GM13976 (cell line): Measurements from ENCODE around the gene LGALS9.
"Not testable (repeated sequence)": the region's sequence is repeated elsewhere in the genome, so short reads cannot be mapped to it uniquely, and the experiment has no call there.

Experiments
- DNase-seq: peaks from one replicate; pipeline ENCODE4 v3.0.0; 2012; ENCODE audit warnings: low spot score
- in situ Hi-C: fragments of 300-500 bp; cut with MboI; formaldehyde crosslinking; loops from one replicate; pipeline ENCODE4 v1.12.0; 2022; ENCODE audit warnings: low sequenced_read_pairs, mixed read lengths, inconsistent platforms; ENCODE audit not compliant: unreplicated experiment
- TF ChIP-seq, protein P1 (sequence below): IDR thresholded peaks from 2 replicates; pipeline ENCODE4 v1.5.1; 2012; ENCODE audit warnings: borderline replicate concordance, mild to moderate bottlenecking; ENCODE audit not compliant: insufficient read depth; ENCODE audit errors: extremely low read depth, missing control alignments, control extremely low read depth

Gene LGALS9

DNA sequence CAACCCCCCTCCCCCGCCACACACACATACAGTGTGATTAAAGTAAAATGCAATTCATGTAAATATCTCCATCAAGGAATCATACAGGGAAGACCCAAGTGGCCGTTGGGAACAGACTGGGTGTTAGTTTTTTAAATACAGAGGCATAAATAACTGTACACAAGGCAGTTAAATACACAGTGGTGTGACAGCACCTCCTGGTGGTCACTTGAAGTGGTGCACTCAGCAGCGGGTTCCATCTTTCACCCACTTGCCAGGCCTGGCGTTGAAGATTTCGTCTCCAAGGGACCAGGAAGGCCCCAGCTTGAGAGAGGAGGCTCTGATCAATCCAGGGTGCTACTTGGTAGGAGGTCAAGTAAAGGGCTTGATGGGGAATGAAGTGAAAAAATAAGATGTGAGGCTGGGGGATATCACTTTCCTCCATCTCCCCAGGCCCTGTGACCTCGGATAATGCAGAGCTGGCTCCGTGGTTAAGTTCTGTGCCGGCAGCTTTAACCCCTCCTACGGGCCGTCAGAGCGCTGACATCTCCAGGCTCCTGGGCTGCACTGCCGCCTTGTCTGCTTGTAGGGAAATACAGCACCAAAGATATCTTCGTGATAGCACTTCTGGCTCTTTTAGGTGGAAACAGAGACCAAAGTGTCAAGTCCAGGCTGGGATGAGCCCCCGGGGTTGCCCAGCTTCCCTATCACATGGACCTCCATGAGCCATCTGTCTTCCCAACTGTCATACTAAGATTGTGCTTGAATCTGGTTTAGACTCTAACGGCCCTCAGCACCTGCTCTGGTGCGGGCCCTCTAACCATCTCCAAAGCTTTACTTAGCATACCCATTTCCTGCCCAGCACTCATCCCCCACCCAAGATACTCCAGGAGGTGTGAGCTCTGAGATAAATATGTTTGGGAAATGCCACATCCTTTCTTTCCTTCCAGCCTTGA is 20.7 kb downstream of the LGALS9 start:
- TF ChIP-seq, protein P1, sequence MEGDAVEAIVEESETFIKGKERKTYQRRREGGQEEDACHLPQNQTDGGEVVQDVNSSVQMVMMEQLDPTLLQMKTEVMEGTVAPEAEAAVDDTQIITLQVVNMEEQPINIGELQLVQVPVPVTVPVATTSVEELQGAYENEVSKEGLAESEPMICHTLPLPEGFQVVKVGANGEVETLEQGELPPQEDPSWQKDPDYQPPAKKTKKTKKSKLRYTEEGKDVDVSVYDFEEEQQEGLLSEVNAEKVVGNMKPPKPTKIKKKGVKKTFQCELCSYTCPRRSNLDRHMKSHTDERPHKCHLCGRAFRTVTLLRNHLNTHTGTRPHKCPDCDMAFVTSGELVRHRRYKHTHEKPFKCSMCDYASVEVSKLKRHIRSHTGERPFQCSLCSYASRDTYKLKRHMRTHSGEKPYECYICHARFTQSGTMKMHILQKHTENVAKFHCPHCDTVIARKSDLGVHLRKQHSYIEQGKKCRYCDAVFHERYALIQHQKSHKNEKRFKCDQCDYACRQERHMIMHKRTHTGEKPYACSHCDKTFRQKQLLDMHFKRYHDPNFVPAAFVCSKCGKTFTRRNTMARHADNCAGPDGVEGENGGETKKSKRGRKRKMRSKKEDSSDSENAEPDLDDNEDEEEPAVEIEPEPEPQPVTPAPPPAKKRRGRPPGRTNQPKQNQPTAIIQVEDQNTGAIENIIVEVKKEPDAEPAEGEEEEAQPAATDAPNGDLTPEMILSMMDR = peak; percentile 77
- in situ Hi-C loops = loop anchor here (10.0 kb wide), 2 partner anchors 47 to 93 kb away; no protein-coding TSS in a partner anchor
- DNase-seq = no peak

DNA sequence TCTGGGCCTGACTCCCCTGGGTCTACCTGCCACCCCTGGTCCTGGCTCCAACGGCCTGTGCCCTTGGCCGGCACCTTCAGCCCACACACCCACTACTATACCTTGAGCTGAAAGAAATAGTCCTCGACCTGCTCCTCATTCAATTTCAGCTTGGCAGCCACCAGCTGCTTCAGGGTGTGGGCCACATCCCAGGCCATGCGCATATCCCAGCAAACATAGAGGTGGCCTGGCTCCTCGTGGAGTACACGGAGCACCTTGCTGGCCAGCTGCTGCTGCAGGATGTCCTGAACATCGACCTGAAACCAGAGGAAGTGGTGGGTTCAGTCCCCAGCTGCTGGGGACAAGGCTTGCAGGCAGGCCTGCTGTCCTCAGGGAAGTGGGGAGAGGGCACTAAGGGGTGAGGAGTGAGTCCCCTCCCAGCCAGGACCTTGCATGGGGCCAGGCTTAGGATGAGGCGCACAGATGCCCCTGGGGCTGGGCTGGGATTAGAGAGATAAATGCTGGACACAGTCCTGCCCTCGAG is 22.5 kb downstream of the LGALS9 start:
- not testable (repeated sequence) for DNase-seq
- in situ Hi-C loops = loop anchor here (10.0 kb wide), 2 partner anchors 49 to 91 kb away; no protein-coding TSS in a partner anchor

DNA sequence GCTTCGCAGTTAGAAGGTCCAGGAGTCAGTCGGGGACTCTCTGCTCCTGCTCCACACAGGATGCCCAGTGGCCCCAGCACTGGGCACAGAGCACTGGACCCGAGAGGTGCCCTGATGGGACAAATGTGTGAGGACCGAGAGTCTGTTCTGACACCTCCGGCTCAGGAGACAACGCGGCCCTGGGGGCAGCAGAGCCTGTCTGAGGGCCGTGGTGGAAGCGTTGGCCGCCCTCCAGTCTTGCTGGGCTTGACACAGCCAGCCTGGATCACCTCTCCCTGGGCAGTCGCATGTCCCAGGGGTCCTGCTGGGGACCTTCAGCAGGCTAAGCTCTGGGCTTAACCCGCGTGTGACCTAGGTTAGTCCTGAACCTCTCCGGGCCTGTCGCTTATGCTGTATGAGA is 23.1 kb downstream of the LGALS9 start:
- no peak for DNase-seq
- in situ Hi-C loops = loop anchor here (10.0 kb wide), 2 partner anchors 49 to 91 kb away; no protein-coding TSS in a partner anchor
- TF ChIP-seq, protein P1 = no peak

DNA sequence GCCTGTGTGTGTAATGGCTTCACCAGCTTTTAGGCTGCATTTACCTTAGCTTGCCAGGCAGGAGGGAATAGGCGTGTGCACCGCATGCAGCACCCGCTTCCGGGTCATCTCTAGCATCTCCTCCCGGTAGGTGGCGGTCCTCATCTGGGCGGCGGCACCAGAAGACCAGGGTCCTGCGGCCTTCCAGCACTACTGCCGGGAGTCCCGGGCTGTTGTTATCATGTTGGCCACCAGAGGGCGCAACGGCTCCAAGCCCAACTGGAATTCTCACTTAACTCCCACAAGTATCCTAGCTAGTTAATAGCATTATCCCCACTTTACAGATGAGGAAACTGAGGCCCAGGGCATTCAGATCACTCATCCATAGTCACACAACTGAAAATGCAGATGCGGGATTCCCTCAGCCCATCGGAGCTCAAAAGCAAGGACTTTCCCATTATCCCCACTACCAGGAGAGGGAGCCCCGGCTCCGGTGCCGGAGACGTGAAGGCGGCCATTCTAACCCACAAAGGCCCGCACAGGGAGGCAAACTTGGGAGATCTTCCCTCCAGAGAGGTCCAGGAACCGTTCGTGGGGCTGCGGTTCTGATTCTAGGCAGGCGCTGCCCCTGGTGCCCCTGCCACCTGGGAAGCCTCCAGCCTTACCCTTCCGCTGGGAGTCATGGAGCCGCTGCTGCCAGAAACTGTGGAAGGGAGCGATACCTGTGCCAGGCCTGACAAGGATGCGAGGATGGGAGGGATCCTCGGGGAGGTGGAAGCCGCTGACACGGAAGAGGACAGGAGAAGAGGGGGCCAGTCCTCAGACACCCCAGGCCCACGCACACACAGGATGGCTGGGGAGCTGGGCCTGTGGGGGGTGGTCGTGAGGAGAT is 23.9 kb downstream of the LGALS9 start:
- in situ Hi-C loops = loop anchor here (10.0 kb wide), 2 partner anchors 50 to 90 kb away; no protein-coding TSS in a partner anchor
- DNase-seq = peak; percentile 90
- TF ChIP-seq, protein P1 = peak; percentile 82

DNA sequence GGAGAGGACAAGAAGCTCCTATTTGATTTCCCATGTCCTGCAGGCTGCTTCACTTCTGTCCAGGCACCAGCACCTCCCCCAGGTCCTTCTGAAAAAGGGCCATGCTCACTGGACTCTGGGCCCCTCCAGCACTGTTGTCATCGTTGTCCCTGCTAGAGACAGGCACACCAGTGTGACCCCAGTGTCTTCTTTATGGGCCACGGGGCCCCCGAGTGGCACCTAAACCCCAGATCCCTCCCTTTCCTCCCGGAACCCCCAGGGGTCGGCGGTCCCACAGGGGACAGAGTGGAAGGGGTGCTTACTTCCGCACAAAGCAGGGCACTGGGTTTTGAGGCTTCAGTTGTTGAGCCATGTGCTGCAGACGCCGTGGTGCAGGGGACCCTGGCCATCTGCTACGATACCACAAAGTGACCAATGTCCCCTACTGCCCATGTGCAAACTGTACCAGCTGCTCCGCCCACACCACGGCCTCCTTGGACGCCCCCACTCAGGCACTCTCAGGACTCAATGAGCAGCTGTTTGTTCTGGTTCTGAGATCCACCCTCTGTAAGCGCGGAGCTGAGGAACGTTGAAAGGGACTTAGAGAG is 24.6 kb downstream of the LGALS9 start:
- in situ Hi-C loops = loop anchor here (10.0 kb wide), 2 partner anchors 51 to 89 kb away; no protein-coding TSS in a partner anchor
- DNase-seq = not testable (repeated sequence)

DNA sequence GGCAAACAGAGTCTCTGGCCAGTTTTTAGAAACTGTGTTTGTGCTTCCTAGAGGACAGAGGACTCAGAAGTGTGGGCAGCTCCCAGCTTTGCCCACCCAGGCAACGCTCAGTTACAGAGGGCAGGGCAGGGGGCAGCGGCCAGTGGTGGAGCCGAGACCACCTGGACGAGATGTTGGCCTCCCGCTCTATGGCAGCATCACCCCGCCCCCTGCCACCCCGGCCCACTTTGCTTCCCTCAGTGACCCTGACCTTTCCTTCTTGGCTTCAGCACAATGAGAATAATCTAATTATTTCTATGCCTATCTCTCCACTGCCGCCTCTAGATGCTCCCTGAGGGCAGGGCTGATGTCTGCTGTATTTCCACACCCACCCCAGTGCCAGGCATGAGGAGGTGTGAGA is 25.6 kb downstream of the LGALS9 start:
- in situ Hi-C loops = loop anchor here (10.0 kb wide), 2 partner anchors 52 to 88 kb away; no protein-coding TSS in a partner anchor
- not testable (repeated sequence) for DNase-seq

DNA sequence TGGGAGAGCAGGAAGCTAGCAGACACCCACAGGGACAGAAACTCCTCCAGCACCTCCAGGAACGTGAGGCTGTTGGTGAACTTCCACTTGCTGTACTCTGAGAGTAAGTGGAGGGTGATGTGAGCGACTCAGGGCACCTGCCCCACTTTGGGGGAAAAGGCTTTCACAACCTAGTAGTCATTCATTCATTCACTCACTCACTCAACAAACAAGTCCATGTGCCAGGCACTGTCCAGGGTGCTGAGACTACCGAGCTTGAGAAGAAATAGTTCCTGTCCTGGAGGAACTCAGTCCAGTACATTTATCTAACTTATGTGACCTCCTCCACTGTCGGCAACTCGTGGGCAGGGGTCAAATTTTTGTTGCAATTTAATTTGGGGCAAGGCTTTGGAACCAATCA is 26.6 kb downstream of the LGALS9 start:
- in situ Hi-C loops = loop anchor here (10.0 kb wide), 2 partner anchors 53 to 87 kb away; no protein-coding TSS in a partner anchor
- DNase-seq = no peak
- TF ChIP-seq, protein P1 = no peak
